CD4-positive, alpha-beta T cell treated with Interleukin-4 for 1 hour (primary cell): ENCODE data around the gene PPBP.
"Not testable (repeated sequence)": the region's sequence is repeated elsewhere in the genome, so short reads cannot be mapped to it uniquely, and the experiment has no call there.

Source experiments
- DNase-seq, 2 donors: peaks; one replicate each; pipeline ENCODE4 v3.0.0-alpha.2; 2020 to 2022

The PPBP gene

GRCh38 chr4:73991742-73992000 lies 3.7 kb upstream of the PPBP start:
- no peak for DNase-seq

GRCh38 chr4:73990988-73991741 lies 3.2 kb upstream of the PPBP start:
- no peak for DNase-seq

- DNase-seq, result no peak
Observed at GRCh38 chr4:73989928-73990327, 1.9 kb upstream of the PPBP start.

DNA sequence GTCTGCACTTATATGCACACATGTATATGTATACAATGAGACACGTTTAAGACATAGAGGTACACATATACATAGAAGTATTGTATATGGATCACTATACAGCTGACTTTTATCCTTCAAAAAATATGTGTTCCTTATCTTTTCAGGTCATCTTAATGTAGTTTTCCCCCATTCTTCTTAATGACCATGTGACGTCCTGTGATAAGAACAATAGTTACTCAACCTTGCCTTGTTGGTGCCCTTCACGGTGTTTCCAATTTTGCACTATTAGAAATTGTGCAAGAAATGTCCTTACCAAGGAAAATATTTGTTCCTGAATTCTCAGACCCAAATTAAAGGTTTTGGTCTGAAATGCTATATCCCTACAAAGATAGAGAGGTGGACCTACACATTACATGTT lies 1.0 kb upstream of the PPBP start:
- no peak for DNase-seq

- DNase-seq, result no peak
Observed at GRCh38 chr4:73985528-73985852, 2.5 kb downstream of the PPBP start.

DNA sequence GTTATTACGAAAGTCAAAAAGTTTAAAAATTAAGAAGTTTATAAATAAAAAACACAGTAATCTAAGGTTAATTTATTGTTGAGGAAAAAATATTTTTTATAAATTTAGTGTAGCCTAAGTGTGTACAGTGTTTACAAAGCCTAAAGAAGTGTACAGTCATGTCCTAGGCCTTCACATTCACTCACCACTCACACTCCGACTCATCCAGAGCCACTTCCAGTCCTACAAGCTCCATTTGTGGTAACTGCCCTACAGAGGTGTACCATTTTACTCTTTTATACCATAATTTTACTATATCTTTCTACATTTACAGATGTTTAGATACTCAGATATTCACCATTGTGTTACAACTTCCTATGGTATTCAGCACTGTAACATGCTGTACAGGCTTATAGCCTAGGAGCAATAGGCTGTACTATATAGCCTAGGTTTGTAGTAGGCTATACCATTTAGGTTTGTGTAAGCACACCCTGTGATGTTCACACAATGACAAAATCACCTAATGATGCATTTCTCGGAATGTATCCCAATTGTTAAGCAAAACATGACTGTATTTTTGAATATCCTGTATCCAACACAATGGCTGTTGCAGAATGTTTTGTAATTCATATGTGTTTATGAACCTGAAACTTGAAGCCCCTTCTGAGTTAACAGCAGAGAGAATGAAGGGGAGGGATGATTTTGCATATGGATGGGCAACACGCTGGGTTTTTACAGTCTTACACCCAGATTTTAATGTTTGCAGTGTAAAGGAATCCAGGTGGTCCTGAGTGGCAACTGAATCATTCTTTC lies 3.1 kb downstream of the PPBP start:
- no peak for DNase-seq

DNA sequence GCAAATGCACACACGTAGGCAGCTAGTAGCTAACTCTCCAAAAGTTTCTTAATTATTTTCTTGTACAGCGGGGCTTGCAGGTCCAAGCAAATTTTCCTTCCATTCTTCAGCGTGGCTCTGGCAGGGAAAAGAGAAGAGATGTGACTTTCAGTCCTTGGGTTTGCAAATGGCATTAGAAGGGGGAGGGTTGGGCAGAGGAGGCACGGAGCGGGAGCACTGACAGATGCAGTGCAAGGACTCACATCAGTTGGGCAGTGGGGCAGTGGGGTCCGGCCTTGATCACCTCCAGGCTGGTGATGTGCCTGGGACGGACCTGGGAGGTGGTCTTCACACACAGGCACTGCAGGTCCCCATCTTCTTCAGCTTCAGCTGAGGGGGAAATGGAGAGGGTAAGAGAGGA lies 6.8 kb downstream of the PPBP start:
- DNase-seq, result not testable (repeated sequence)

DNA sequence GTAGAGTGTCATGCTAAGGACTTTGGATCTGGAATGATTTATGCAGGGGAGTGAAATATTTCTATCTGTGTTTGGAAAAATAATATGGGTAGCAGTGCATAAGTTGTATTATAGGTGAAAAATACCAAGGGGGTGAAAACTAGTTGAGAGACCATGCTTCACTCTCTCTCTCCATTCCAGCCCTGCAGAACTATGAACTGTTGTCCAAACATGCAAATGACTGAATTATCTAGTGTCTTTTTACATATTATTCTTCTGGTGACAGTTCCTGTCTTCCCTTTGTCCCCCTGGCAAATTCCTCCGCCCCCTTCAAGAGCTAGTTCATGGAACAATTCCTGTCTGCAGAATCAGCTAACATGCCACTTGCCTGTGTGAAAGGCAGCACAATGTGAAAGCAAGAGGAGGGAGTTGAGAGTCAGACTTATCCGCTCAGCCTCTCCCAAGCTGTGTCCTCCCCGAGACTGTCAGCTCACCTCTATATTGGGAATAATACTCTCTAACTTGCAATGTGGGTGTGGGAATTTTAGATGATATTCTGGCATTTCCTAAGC lies 8.5 kb downstream of the PPBP start:
- DNase-seq, result no peak

DNA sequence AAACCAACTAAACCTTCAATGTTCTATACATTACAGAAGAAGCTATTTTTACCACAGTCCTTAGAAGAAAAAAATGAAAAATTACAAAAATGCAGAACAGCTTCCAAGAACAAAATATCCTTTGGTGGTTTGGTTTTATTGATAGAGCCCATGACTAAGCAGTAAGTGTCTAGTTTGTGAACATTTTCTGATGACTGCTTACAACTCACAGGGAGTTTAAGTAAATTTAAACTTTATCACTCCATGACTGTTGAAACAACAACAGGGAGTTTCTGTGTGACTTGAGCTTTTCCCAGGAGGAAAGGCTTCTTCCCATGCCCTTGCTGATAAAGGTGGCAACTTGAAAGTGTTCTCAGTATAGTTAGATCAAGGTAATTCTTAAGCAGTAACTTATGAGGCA lies 9.1 kb downstream of the PPBP start:
- no peak for DNase-seq

DNA sequence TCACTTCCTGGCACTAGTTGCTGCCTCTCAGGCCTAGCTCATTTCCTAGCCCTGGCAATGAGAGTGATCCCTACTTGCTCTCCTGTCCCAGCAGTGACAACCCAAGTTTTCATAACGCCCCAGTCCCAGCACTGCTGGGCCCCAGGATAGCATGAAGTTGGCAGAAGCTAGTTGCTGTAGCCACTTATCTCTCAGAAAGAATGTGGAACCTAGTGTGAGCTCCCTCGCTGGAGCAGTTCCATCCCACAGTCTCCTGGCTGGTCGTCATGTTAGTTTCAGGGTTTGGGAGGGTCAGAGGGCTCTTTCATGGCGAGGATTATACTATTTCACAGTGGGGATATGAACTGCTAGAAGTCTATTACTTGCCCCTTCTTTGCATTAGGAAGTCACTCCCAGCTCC lies 11.3 kb downstream of the PPBP start:
- no peak for DNase-seq

- no peak for DNase-seq
Observed at GRCh38 chr4:73976217-73976616, 11.8 kb downstream of the PPBP start.

GRCh38 chr4:73974352-73974751 lies 13.6 kb downstream of the PPBP start:
- no peak for DNase-seq

DNA sequence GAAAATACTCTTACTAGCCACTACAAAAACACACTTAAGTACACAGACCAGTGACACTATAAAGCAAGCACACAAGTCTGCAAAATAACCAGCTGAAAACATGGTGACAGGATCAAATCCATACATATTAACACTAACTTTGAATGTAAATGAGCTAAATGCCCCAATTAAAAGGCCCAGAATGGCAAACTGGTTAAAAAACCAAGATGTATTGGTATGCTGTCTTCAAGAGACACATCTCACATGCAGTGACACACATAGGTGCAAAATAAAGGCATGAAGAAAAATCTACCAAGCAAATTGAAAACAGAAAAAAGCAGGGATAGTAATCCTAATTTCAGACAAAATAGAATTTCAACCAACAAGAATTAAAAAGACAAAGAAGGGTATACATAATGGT lies 17.0 kb downstream of the PPBP start:
- no peak for DNase-seq

DNA sequence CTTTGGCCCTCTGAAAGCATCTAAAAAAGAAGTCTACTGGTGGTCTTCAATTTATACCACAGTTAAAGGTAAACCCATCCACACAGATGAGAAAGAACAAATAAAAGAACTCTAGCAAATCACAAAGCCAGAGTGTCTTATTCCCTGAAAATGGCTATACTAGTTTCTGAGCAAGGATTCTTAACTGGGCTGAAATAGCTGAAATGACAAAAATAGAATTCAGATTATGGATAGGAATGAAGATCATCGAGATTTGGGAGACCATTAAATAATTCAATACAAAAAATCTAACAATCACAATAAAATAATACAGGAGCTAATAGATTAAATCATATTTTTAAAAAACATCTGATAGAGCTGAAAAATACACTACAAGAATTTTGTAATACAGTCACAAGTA lies 18.0 kb downstream of the PPBP start:
- no peak for DNase-seq

DNA sequence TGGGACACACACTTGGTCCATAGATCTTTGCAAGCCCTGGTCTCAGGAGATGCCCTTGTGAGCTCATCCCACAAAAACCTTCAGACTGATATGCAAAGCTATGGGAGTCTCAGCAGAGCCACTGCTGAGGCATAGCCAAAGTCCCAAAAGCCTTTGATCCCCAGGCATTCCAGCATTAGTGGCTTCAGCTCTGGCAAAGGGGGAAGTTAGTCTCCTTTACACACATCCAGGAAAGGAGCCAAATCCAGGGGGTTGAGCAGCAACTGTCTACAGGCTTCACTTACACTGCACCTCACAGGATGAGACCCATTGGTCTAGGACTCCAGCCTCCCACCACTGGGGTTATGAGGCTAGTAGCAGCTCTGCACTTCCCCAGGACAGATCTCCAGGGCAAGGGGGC lies 20.1 kb downstream of the PPBP start:
- no peak for DNase-seq

DNA sequence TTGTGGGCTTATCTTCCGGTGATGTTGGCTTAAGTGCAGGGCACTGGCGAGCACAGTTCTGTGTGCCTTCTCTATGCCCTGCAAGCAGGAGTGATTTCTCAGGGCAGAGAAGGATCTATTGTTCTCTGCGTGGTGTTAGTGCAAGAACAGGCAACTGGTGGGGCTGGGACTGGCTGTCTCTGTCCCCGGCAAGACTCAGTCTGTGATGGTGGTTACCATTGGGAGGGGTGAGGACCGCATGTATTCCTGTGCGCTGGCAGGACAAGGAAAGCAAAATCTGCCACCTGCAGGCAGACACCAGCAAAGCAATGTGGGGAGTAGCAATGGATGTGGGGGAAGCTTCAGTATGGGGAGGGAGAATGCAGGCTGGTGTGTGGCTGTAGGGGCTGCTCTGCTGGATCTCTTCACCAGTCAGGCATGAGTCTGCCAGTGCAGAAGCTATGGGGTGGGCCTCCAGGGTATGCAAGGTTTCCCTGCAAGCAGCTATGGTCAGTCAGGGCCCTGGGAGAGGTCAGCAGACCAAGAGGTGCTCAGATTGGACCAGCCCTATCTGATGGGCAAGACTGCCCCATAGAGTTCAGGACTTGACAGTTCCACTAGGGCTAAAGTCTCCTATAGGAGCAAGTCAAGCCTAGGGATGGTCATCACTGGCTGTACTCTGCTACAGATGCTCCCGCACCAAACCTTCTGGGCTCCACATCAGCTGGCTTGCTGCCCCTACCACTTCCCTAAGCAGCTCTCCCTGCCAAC lies 23.0 kb downstream of the PPBP start:
- DNase-seq, result no peak

DNA sequence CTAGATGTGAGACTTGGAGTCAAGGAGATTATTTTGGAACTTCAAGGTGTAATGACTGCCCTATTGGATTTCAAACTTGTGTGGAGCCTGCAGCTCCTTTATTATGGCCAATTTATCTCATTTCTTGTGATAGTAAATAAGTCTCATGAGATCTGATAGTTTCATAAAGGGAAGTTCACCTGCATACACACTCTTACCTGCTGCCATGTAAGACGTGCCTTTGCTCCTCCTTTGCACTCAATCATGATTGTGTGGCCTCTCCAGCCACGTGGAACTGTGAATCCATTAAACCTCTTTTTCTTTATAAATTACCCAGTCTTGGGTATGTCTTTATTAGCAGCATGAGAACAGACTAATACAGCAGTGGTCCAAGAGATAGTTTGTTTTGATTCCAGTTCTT lies 25.3 kb downstream of the PPBP start:
- no peak for DNase-seq

- DNase-seq, result not testable (repeated sequence)
Observed at GRCh38 chr4:73959041-73959440, 28.9 kb downstream of the PPBP start.

DNA sequence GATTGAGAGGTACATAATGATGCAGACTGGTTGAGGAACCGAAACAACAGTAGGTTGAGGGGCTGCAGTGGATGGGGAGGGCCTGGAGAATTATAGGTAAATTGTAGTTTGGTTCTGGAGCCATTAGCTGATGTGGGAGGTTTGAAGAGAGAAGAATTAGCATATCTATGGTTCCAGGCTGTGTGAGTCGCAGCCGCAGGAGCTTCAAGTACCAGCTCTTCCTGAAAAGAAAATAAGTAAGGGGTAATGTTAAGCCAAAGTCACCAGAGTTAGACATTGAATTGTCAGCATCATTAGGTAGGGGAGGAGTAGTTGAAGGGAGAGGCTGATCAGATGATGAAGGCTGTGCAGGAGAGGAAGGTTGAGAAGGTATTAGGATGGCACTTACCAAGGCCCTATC lies 35.6 kb downstream of the PPBP start:
- DNase-seq, result no peak

DNA sequence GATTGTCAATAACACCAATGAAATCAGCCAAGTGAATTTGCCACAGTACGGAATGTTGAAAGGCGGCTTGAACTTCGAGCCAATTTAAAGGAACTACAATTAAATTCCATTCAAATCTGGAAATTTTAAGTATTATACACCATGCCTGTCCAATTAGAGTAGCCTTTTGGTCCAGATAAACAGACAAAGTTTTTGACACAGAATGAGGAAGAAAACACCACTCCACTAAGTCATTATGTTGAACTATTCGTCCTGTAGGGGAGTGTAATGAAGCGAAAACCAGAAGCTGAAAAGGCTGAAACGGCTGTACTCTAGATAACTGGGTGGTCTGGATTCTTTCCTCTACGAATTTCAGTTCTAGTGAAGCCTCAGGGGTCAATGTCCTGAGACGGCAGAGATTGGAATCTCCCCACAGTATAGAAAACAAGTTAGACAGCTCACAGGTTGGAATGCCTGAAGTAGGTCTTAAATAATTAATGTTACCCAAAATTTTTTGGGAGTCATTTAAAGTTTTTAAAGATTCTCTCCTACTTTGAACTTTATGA lies 37.5 kb downstream of the PPBP start:
- DNase-seq, result not testable (repeated sequence)

- DNase-seq, result no peak
Observed at GRCh38 chr4:73948990-73949706, 38.8 kb downstream of the PPBP start.

- DNase-seq, result no peak
Observed at GRCh38 chr4:73948291-73948690, 39.7 kb downstream of the PPBP start.
